Measurements from ENCODE around the gene PGBD2. TPM values are rescaled to one million over a fixed set of nuclear protein-coding genes. Genes with fewer than 3 reads are reported as not detected.

The PGBD2 gene
- total and polyA plus RNA-seq, 10 of the 15 experiments (the other 5 are each of a cell fraction or from before 2014, with no cell fraction given) = 4.0 to 10.3 (median 4.5) TPM

DNA sequence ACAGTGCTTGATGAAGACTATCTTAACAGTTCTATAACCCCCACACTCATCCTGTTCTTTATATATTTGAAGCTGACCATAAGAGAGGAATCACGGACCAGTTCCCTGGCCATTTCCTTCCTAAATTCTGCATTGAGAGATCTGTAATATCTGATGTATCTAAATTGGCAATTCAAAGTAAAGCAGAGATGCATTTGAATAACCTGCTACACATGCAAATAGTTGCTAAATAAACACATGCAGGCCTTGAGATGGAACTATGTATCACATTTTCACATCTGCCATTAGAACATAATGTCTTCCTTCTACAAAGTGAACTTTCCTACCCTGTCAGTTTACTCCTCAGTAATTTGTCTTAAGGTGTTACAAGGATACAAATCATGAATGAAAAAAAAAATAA is 20.4 kb upstream of the PGBD2 start:
- no TSS peak for BruUV-seq (replicated peaks)
- H3K27ac ChIP-seq (ENCODE audit: control insufficient read depth, insufficient read depth) = no peak overlapping the region
- ChIA-PET POLR2A (no interaction called here), RAD21 (ENCODE audit: unreplicated experiment) (no interaction called here), SMC1A (ENCODE audit: uncharacterized antibody, unreplicated experiment) (interaction anchor here (1.8 to 2.0 kb wide), 2 partner anchors 15 to 21 kb away, joined by 4 read pairs; partner anchors contain the start of gene PGBD2), CTCF (interaction anchor here (0.6 to 1.5 kb wide), 3 partner anchors 11 to 15 kb away, joined by 3 to 5 read pairs (median 4); no protein-coding TSS in a partner anchor)
- H3K79me2 ChIP-seq (ENCODE audit: control insufficient read depth, insufficient read depth, low read length) = no peaks in the 10 kb centered on the region
- H3K27me3 ChIP-seq (replicated peaks in 1 of 2; ENCODE audit: control insufficient read depth in 2 of 2, insufficient read depth in 2 of 2, low read length in 1 of 2) = no peaks in the 10 kb centered on the region
- FAIRE-seq (no peak), ATAC-seq (no peak), DNase-seq (ENCODE audit: low read depth, low spot score) (no peak)
- in situ Hi-C loops (cut with MboI) (no loop called here), intact Hi-C loops (cut with micrococcal nuclease; ENCODE audit: unreplicated experiment) (no loop called here)
- no peak overlapping the region for H2AFZ ChIP-seq (ENCODE audit: control insufficient read depth, low read depth, low read length)
- no peaks in the 10 kb centered on the region for H4K20me1 ChIP-seq (ENCODE audit: control insufficient read depth, insufficient read depth)
- H3K4me1 ChIP-seq (ENCODE audit: control insufficient read depth, insufficient read depth, low read length) = no peaks in the 10 kb centered on the region
- H3K9me3 ChIP-seq (replicated peaks; ENCODE audit: control insufficient read depth, insufficient read depth, low read length) = no peaks in the 10 kb centered on the region
- TF ChIP-seq TCF12 (IDR thresholded peaks at IDR 0.05; ENCODE audit: low read depth, low read length) (no peak), KLF5 (IDR thresholded peaks at IDR 0.05; ENCODE audit: partially characterized antibody) (no peak), CEBPB (IDR thresholded peaks at IDR 0.05; ENCODE audit: borderline replicate concordance in 1 of 2, low read depth in 2 of 2, low read length in 2 of 2) (no peak), MTA3 (IDR thresholded peaks at IDR 0.05; ENCODE audit: borderline replicate concordance, low read length) (no peak), SMAD1 (IDR thresholded peaks at IDR 0.05; ENCODE audit: low read depth, partially characterized antibody) (no peak), ZNF217 (IDR thresholded peaks at IDR 0.05) (no peak), CHD2 (IDR thresholded peaks at IDR 0.05; ENCODE audit: borderline replicate concordance, low read depth, low read length) (no peak), KAT2A (conservative IDR thresholded peaks at IDR 0.05; ENCODE audit: control insufficient read depth, low read depth, low read length) (no peak), IRF4 (IDR thresholded peaks at IDR 0.05; ENCODE audit: low read depth, low read length) (no peak), CBFB (IDR thresholded peaks at IDR 0.05; ENCODE audit: low read depth) (no peak), EP300 (IDR thresholded peaks at IDR 0.05; ENCODE audit: borderline replicate concordance in 1 of 2, control insufficient read depth in 1 of 2, low read depth in 2 of 2, low read length in 2 of 2) (no peak), EZH2 (IDR thresholded peaks at IDR 0.05; ENCODE audit: borderline replicate concordance, control insufficient read depth, low read depth, low read length) (no peak), RAD21 (IDR thresholded peaks at IDR 0.05; ENCODE audit: insufficient read depth, low read depth, low read length) (no peak), SMAD5 (IDR thresholded peaks at IDR 0.05; ENCODE audit: low read depth) (no peak)
- TF ChIP-seq, protein P1, sequence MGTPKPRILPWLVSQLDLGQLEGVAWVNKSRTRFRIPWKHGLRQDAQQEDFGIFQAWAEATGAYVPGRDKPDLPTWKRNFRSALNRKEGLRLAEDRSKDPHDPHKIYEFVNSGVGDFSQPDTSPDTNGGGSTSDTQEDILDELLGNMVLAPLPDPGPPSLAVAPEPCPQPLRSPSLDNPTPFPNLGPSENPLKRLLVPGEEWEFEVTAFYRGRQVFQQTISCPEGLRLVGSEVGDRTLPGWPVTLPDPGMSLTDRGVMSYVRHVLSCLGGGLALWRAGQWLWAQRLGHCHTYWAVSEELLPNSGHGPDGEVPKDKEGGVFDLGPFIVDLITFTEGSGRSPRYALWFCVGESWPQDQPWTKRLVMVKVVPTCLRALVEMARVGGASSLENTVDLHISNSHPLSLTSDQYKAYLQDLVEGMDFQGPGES (IDR thresholded peaks at IDR 0.05) = no peak
- TF ChIP-seq, protein P2, sequence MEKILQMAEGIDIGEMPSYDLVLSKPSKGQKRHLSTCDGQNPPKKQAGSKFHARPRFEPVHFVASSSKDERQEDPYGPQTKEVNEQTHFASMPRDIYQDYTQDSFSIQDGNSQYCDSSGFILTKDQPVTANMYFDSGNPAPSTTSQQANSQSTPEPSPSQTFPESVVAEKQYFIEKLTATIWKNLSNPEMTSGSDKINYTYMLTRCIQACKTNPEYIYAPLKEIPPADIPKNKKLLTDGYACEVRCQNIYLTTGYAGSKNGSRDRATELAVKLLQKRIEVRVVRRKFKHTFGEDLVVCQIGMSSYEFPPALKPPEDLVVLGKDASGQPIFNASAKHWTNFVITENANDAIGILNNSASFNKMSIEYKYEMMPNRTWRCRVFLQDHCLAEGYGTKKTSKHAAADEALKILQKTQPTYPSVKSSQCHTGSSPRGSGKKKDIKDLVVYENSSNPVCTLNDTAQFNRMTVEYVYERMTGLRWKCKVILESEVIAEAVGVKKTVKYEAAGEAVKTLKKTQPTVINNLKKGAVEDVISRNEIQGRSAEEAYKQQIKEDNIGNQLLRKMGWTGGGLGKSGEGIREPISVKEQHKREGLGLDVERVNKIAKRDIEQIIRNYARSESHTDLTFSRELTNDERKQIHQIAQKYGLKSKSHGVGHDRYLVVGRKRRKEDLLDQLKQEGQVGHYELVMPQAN (conservative IDR thresholded peaks at IDR 0.05) = no peak
- TF ChIP-seq, protein P3, sequence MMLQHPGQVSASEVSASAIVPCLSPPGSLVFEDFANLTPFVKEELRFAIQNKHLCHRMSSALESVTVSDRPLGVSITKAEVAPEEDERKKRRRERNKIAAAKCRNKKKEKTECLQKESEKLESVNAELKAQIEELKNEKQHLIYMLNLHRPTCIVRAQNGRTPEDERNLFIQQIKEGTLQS (IDR thresholded peaks at IDR 0.05; ENCODE audit: borderline replicate concordance, extremely low read depth, low read depth, low read length) = no peak
- H3K36me3 ChIP-seq (ENCODE audit: control insufficient read depth in 2 of 2, insufficient read depth in 2 of 2, low read length in 1 of 2) = no peaks in the 10 kb centered on the region
- H3K4me3 ChIP-seq = no peak overlapping the region
- H3K4me2 ChIP-seq (ENCODE audit: control insufficient read depth, insufficient read depth) = no peak overlapping the region
- WGBS (ENCODE audit: insufficient coverage, insufficient replicate concordance, low lambda C conversion rate, missing lambda C conversion rate) = 38% methylated on average over 1 of the region's 1 CpG
- no peak overlapping the region for H3K9ac ChIP-seq (ENCODE audit: control insufficient read depth, insufficient read depth, low read length)
